ENCODE data around the gene POLA2. TPM values are rescaled to one million over a fixed set of nuclear protein-coding genes. Genes with fewer than 3 reads are reported as not detected.
"Not testable (repeated sequence)": the region's sequence is repeated elsewhere in the genome, so short reads cannot be mapped to it uniquely, and the experiment has no call there.

The POLA2 gene
- total RNA-seq, 5 donors from 2014 or later (not counting 1 experiment from before 2014, with no cell fraction given), result 15.1 to 24.2 (median 20.4) TPM

DNA sequence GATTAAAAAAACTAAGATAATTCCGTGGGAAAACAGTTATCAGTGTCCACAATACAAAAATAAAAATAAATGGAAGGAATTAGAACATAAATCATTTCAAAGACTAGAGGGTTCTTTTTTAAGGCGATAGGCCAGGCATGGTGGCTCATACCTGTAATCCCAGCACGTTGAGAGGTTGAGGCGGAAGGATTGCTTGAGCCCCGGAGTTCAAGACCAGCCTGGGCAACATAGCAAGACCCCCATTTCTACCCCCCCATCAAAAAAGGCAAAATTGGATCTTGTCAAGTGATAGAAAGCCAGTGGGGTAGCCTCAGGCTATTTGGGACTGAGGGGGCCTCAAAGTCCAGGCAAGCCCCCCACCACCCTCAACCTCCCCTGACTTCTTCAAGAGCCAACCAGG is 20.6 kb upstream of the POLA2 start:
- CTCF ChIA-PET, result no interaction called here

DNA sequence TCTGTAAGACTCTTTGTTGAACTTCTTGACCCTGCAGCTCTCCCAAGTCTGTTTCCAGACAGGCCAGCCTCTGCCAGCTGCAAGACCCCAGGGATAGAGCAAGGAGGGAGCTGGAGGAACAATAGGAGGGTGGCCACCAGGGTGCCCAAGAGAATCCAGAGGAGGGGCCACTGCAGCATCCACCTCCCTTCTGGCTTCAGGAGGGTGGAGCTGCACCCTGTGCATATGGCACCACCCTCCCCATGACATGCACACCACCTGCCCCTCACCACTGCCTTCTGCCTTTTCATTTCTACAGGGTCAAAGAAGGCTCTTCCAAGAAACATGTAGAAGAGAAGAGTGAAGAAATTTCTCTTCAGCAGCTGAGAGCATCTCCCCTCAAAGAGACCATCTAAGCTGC is 20.1 kb upstream of the POLA2 start:
- CTCF ChIA-PET, result interaction anchor here (0.6 kb wide), 2 partner anchors 37 to 68 kb away, joined by 3 read pairs; no protein-coding TSS in a partner anchor

More for the DNA sequence above, 20.6 kb upstream of the POLA2 start:
- H3K36me3 ChIP-seq (ENCODE audit: control insufficient read depth in 2 of 2, extremely low read depth in 1 of 2, insufficient read depth in 1 of 2, low read length in 1 of 2), result no peaks in the 10 kb centered on the region
- no peak overlapping the region for H3K27ac Mint-ChIP-seq
- no peak overlapping the region for H3K27ac ChIP-seq (ENCODE audit: low read length)
- no peak overlapping the region for H3K4me3 ChIP-seq (ENCODE audit: control insufficient read depth in 1 of 2, extremely low read depth in 1 of 2, low read length in 1 of 2)
- no peaks in the 10 kb centered on the region for H3K9me3 ChIP-seq
- H3K27me3 Mint-ChIP-seq, result no peaks in the 10 kb centered on the region
- H3K4me1 Mint-ChIP-seq, result no peaks in the 10 kb centered on the region
- H3K27me3 ChIP-seq (replicated peaks in 1 of 2; ENCODE audit: control insufficient read depth in 2 of 2, extremely low read depth in 1 of 2, insufficient read depth in 2 of 2, low read length in 1 of 2), result peaks cover 0 to 19% of the 10 kb centered on the region in 2 experiments
- POLR2A ChIA-PET, result interaction anchor here in 1 of 2 donors (0.7 kb wide), 1 partner anchor 21 kb away, joined by 5 read pairs; the partner anchor contains the start of gene POLA2
- no peaks in the 10 kb centered on the region for H3K4me1 ChIP-seq (ENCODE audit: control insufficient read depth in 1 of 2, extremely low read depth in 1 of 2, insufficient read depth in 2 of 2, low read length in 2 of 2)
- DNase-seq, result no peak
- no CpG with 5 or more reads among the region's 5 CpGs for WGBS (ENCODE audit: insufficient coverage)
- no peak overlapping the region for H3K4me3 Mint-ChIP-seq
- no peak for ATAC-seq (replicated peaks in 1 of 4)
- no peaks in the 10 kb centered on the region for H3K36me3 Mint-ChIP-seq
- H3K9me3 Mint-ChIP-seq, result peaks cover 0 to 10% (median 4%) of the 10 kb centered on the region in 3 donors

GRCh38 chr11:65242389-65242788 is 19.4 kb upstream of the POLA2 start:
- Mint-ChIP-seq H3K4me3 (no peak overlapping the region), H3K9me3 (peaks cover 0 to 10% (median 4%) of the 10 kb centered on the region in 3 donors), H3K27ac (no peak overlapping the region), H3K36me3 (no peaks in the 10 kb centered on the region), H3K4me1 (no peaks in the 10 kb centered on the region), H3K27me3 (no peaks in the 10 kb centered on the region)
- Histone ChIP-seq H3K4me1 (ENCODE audit: control insufficient read depth in 1 of 2, extremely low read depth in 1 of 2, insufficient read depth in 2 of 2, low read length in 2 of 2) (no peaks in the 10 kb centered on the region), H3K4me3 (ENCODE audit: control insufficient read depth in 1 of 2, extremely low read depth in 1 of 2, low read length in 1 of 2) (no peak overlapping the region), H3K9me3 (no peaks in the 10 kb centered on the region), H3K27me3 (replicated peaks in 1 of 2; ENCODE audit: control insufficient read depth in 2 of 2, extremely low read depth in 1 of 2, insufficient read depth in 2 of 2, low read length in 1 of 2) (peaks cover 0 to 12% of the 10 kb centered on the region in 2 experiments), H3K27ac (ENCODE audit: low read length) (no peak overlapping the region), H3K36me3 (ENCODE audit: control insufficient read depth in 2 of 2, extremely low read depth in 1 of 2, insufficient read depth in 1 of 2, low read length in 1 of 2) (no peaks in the 10 kb centered on the region)
- ATAC-seq (replicated peaks in 1 of 4) (no peak), DNase-seq (no peak)
- no CpG with 5 or more reads among the region's 6 CpGs for WGBS (ENCODE audit: insufficient coverage)
- ChIA-PET CTCF (no interaction called here), POLR2A (no interaction called here)

More for the DNA sequence above, 20.1 kb upstream of the POLA2 start:
- Histone ChIP-seq H3K27ac (ENCODE audit: low read length) (no peak overlapping the region), H3K4me3 (ENCODE audit: control insufficient read depth in 1 of 2, extremely low read depth in 1 of 2, low read length in 1 of 2) (no peak overlapping the region), H3K27me3 (replicated peaks in 1 of 2; ENCODE audit: control insufficient read depth in 2 of 2, extremely low read depth in 1 of 2, insufficient read depth in 2 of 2, low read length in 1 of 2) (peaks cover 0 to 14% of the 10 kb centered on the region in 2 experiments), H3K9me3 (no peaks in the 10 kb centered on the region), H3K36me3 (ENCODE audit: control insufficient read depth in 2 of 2, extremely low read depth in 1 of 2, insufficient read depth in 1 of 2, low read length in 1 of 2) (no peaks in the 10 kb centered on the region), H3K4me1 (ENCODE audit: control insufficient read depth in 1 of 2, extremely low read depth in 1 of 2, insufficient read depth in 2 of 2, low read length in 2 of 2) (no peaks in the 10 kb centered on the region)
- DNase-seq (no peak), ATAC-seq (replicated peaks in 1 of 4) (no peak)
- H3K36me3 Mint-ChIP-seq, result no peaks in the 10 kb centered on the region
- POLR2A ChIA-PET, result no interaction called here
- no peaks in the 10 kb centered on the region for H3K27me3 Mint-ChIP-seq
- H3K4me1 Mint-ChIP-seq, result no peaks in the 10 kb centered on the region
- H3K4me3 Mint-ChIP-seq, result no peak overlapping the region
- peaks cover 0 to 10% (median 4%) of the 10 kb centered on the region in 3 donors for H3K9me3 Mint-ChIP-seq
- H3K27ac Mint-ChIP-seq, result no peak overlapping the region

DNA sequence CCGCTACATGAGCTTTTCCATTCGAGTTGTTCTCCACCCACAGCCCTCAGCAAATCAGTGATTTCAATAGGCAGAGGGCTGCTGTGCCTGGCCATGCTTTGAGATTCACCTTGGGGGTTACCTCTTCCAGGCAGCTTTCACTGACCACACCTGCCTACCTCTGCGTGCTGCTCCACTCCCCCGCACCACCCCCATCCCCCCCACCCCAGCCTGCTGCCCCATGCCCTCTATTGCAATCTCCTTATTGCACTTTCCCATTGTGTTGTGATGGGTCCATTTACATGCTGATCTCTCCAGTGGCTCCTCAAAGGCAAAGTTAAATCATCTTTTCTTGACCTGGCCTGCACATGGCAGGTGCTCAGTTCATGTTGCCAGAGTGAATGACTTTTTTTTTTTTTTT is 18.0 kb upstream of the POLA2 start:
- Mint-ChIP-seq H3K27ac (no peak overlapping the region), H3K9me3 (peaks cover 0 to 10% (median 4%) of the 10 kb centered on the region in 3 donors), H3K4me1 (no peaks in the 10 kb centered on the region), H3K36me3 (no peaks in the 10 kb centered on the region), H3K27me3 (no peaks in the 10 kb centered on the region), H3K4me3 (no peak overlapping the region)
- no peak for DNase-seq
- Histone ChIP-seq H3K9me3 (no peaks in the 10 kb centered on the region), H3K27me3 (replicated peaks in 1 of 2; ENCODE audit: control insufficient read depth in 2 of 2, extremely low read depth in 1 of 2, insufficient read depth in 2 of 2, low read length in 1 of 2) (peaks cover 0 to 17% of the 10 kb centered on the region in 2 experiments), H3K36me3 (ENCODE audit: control insufficient read depth in 2 of 2, extremely low read depth in 1 of 2, insufficient read depth in 1 of 2, low read length in 1 of 2) (no peaks in the 10 kb centered on the region), H3K27ac (ENCODE audit: low read length) (no peak overlapping the region), H3K4me1 (ENCODE audit: control insufficient read depth in 1 of 2, extremely low read depth in 1 of 2, insufficient read depth in 2 of 2, low read length in 2 of 2) (no peaks in the 10 kb centered on the region), H3K4me3 (ENCODE audit: control insufficient read depth in 1 of 2, extremely low read depth in 1 of 2, low read length in 1 of 2) (no peak overlapping the region)
- 76% methylated on average over 4 of the region's 4 CpGs for WGBS (ENCODE audit: insufficient coverage)
- POLR2A ChIA-PET, result no interaction called here
- CTCF ChIA-PET, result interaction anchor here in 1 of 2 donors (0.6 kb wide), 1 partner anchor 787 kb away, joined by 3 read pairs; no protein-coding TSS in a partner anchor
- no peak for ATAC-seq (replicated peaks in 1 of 4)

- H3K4me3 ChIP-seq (ENCODE audit: control insufficient read depth in 1 of 2, extremely low read depth in 1 of 2, low read length in 1 of 2); H3K27ac ChIP-seq (ENCODE audit: low read length); CTCF ChIA-PET; H3K27ac Mint-ChIP-seq; H3K36me3 Mint-ChIP-seq; DNase-seq; ATAC-seq (replicated peaks in 1 of 4); H3K4me3 Mint-ChIP-seq; POLR2A ChIA-PET; H3K4me1 Mint-ChIP-seq; H3K9me3 Mint-ChIP-seq; H3K27me3 Mint-ChIP-seq; H3K36me3 ChIP-seq (ENCODE audit: control insufficient read depth in 2 of 2, extremely low read depth in 1 of 2, insufficient read depth in 1 of 2, low read length in 1 of 2); H3K4me1 ChIP-seq (ENCODE audit: control insufficient read depth in 1 of 2, extremely low read depth in 1 of 2, insufficient read depth in 2 of 2, low read length in 2 of 2); H3K9me3 ChIP-seq: not testable (repeated sequence)
- WGBS (ENCODE audit: insufficient coverage), result 88% methylated on average over 1 of the region's 8 CpGs
- H3K27me3 ChIP-seq (replicated peaks in 1 of 2; ENCODE audit: control insufficient read depth in 2 of 2, extremely low read depth in 1 of 2, insufficient read depth in 2 of 2, low read length in 1 of 2), result peaks cover 0 to 17% of the 10 kb centered on the region in 2 experiments
Observed at GRCh38 chr11:65245046-65245445, 16.7 kb upstream of the POLA2 start.

- Histone ChIP-seq H3K27ac (ENCODE audit: low read length) (no peak overlapping the region), H3K4me3 (ENCODE audit: control insufficient read depth in 1 of 2, extremely low read depth in 1 of 2, low read length in 1 of 2) (no peak overlapping the region), H3K36me3 (ENCODE audit: control insufficient read depth in 2 of 2, extremely low read depth in 1 of 2, insufficient read depth in 1 of 2, low read length in 1 of 2) (no peaks in the 10 kb centered on the region), H3K4me1 (ENCODE audit: control insufficient read depth in 1 of 2, extremely low read depth in 1 of 2, insufficient read depth in 2 of 2, low read length in 2 of 2) (no peaks in the 10 kb centered on the region), H3K27me3 (replicated peaks in 1 of 2; ENCODE audit: control insufficient read depth in 2 of 2, extremely low read depth in 1 of 2, insufficient read depth in 2 of 2, low read length in 1 of 2) (peaks cover 0 to 12% of the 10 kb centered on the region in 2 experiments), H3K9me3 (no peaks in the 10 kb centered on the region)
- no peak overlapping the region for H3K4me3 Mint-ChIP-seq
- no peak overlapping the region for H3K27ac Mint-ChIP-seq
- ChIA-PET CTCF (no interaction called here), POLR2A (interaction anchor here in 1 of 2 donors (0.6 kb wide), 1 partner anchor 466 kb away, joined by 3 read pairs; no protein-coding TSS in a partner anchor)
- peaks cover 0 to 10% (median 4%) of the 10 kb centered on the region in 3 donors for H3K9me3 Mint-ChIP-seq
- no peaks in the 10 kb centered on the region for H3K27me3 Mint-ChIP-seq
- no CpG with 5 or more reads among the region's 5 CpGs for WGBS (ENCODE audit: insufficient coverage)
- H3K36me3 Mint-ChIP-seq, result no peaks in the 10 kb centered on the region
- H3K4me1 Mint-ChIP-seq, result no peaks in the 10 kb centered on the region
- DNase-seq, result no peak
- no peak for ATAC-seq (replicated peaks in 1 of 4)
Observed at GRCh38 chr11:65246506-65246905, 15.3 kb upstream of the POLA2 start.

All from T-cell (primary cell).